ENCODE measurements around the gene PCDH15.
"Not testable (repeated sequence)": the region's sequence is repeated elsewhere in the genome, so short reads cannot be mapped to it uniquely, and the experiment has no call there.

PCDH15 gene

GRCh38 chr10:54531296-54531695 lies 269.7 kb downstream of the PCDH15 start:
- Mint-ChIP-seq H3K9me3 (peaks cover 10 to 12% of the 10 kb centered on the region in 2 donors), H3K27ac (no peak overlapping the region), H3K27me3 (no peaks in the 10 kb centered on the region), H3K4me1 (no peaks in the 10 kb centered on the region), H3K4me3 (no peak overlapping the region)
- no peak for DNase-seq
- ATAC-seq, result no peak

GRCh38 chr10:54530299-54530698 lies 270.7 kb downstream of the PCDH15 start:
- H3K4me3 Mint-ChIP-seq, result no peak overlapping the region
- peaks cover 10 to 12% of the 10 kb centered on the region in 2 donors for H3K9me3 Mint-ChIP-seq
- H3K27ac Mint-ChIP-seq, result no peak overlapping the region
- no peaks in the 10 kb centered on the region for H3K4me1 Mint-ChIP-seq
- ATAC-seq (no peak), DNase-seq (no peak)
- no peaks in the 10 kb centered on the region for H3K27me3 Mint-ChIP-seq

DNA sequence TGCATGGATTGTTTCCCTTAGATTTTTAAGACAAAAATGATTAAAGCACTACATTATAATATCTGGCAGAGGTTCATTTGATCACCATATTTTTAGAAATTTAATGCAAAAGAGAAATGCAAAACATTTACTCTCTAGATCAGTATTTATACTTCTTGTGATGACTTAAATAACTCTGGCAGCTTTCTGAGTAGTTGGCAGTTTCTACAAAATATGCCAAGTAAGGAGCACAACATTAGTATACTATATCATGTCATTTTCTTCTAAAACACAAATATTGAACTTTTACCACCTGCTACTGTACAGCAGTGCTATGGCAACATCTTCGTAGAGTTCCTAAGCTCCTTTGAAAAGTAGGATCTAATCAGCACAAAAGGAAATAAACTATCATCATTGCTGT lies 275.2 kb downstream of the PCDH15 start:
- ATAC-seq (no peak), DNase-seq (no peak)
- Mint-ChIP-seq H3K9me3 (peaks cover 12 to 22% of the 10 kb centered on the region in 2 donors), H3K4me3 (no peak overlapping the region), H3K4me1 (no peaks in the 10 kb centered on the region), H3K27ac (no peak overlapping the region), H3K27me3 (no peaks in the 10 kb centered on the region)

GRCh38 chr10:54515244-54515643 lies 285.8 kb downstream of the PCDH15 start:
- ATAC-seq, H3K27me3 Mint-ChIP-seq: not testable (repeated sequence)

GRCh38 chr10:54503863-54504262 lies 297.2 kb downstream of the PCDH15 start:
- Mint-ChIP-seq H3K27me3 (no peaks in the 10 kb centered on the region), H3K9me3 (peaks cover 5 to 20% of the 10 kb centered on the region in 2 donors), H3K4me1 (no peaks in the 10 kb centered on the region), H3K27ac (no peak overlapping the region), H3K4me3 (no peak overlapping the region)
- DNase-seq, result no peak
- no peak for ATAC-seq

More at GRCh38 chr10:54515244-54515643, 285.8 kb downstream of the PCDH15 start:
- not testable (repeated sequence) for H3K4me3 Mint-ChIP-seq, DNase-seq, H3K4me1 Mint-ChIP-seq, H3K27ac Mint-ChIP-seq
- H3K9me3 Mint-ChIP-seq, result peaks cover 11 to 17% of the 10 kb centered on the region in 2 donors

- Mint-ChIP-seq H3K9me3 (peaks cover 10 to 23% of the 10 kb centered on the region in 2 donors), H3K4me1 (no peaks in the 10 kb centered on the region), H3K4me3 (no peak overlapping the region), H3K27me3 (no peaks in the 10 kb centered on the region), H3K27ac (no peak overlapping the region)
- ATAC-seq, result no peak
- no peak for DNase-seq
Measured at GRCh38 chr10:54501929-54502328, 299.1 kb downstream of the PCDH15 start.

GRCh38 chr10:54496852-54497251 lies 304.2 kb downstream of the PCDH15 start:
- ATAC-seq, result no peak
- no peaks in the 10 kb centered on the region for H3K27me3 Mint-ChIP-seq
- peaks cover 10 to 19% of the 10 kb centered on the region in 2 donors for H3K9me3 Mint-ChIP-seq
- H3K4me3 Mint-ChIP-seq, result no peak overlapping the region
- DNase-seq, result no peak
- no peak overlapping the region for H3K27ac Mint-ChIP-seq
- H3K4me1 Mint-ChIP-seq, result no peaks in the 10 kb centered on the region

GRCh38 chr10:54487743-54488142 lies 313.3 kb downstream of the PCDH15 start:
- Mint-ChIP-seq H3K27ac (no peak overlapping the region), H3K9me3 (peaks cover 5 to 9% of the 10 kb centered on the region in 2 donors), H3K4me3 (no peak overlapping the region), H3K4me1 (no peaks in the 10 kb centered on the region), H3K27me3 (no peaks in the 10 kb centered on the region)
- DNase-seq, result no peak
- ATAC-seq, result no peak

DNA sequence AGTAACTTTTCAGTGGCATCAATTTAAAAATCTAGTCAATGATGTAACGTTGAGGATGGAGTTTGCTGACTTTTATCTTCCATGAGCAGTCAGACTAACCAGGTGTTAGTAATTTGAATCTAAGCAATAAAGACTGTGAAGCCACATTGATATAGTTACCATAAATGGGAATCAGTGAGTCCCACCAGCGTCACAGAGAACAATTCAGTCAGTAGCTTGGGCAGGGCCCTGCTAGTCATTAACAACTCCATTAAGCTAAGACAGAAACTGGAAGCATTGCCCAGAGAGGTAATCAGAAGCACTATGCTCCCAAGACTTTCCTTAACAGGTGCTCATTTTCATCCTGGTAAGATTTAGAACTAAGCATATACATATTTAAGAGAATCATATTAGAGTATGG lies 315.1 kb downstream of the PCDH15 start:
- H3K9me3 Mint-ChIP-seq, result peaks cover 10 to 14% of the 10 kb centered on the region in 2 donors
- H3K4me3 Mint-ChIP-seq, result no peak overlapping the region
- ATAC-seq (no peak), DNase-seq (no peak)
- H3K4me1 Mint-ChIP-seq, result no peaks in the 10 kb centered on the region
- no peaks in the 10 kb centered on the region for H3K27me3 Mint-ChIP-seq
- no peak overlapping the region for H3K27ac Mint-ChIP-seq

GRCh38 chr10:54484186-54484585 lies 316.8 kb downstream of the PCDH15 start:
- H3K9me3 Mint-ChIP-seq, result peaks cover 10 to 14% of the 10 kb centered on the region in 2 donors
- DNase-seq (no peak), ATAC-seq (no peak)
- no peaks in the 10 kb centered on the region for H3K4me1 Mint-ChIP-seq
- H3K4me3 Mint-ChIP-seq, result no peak overlapping the region
- no peaks in the 10 kb centered on the region for H3K27me3 Mint-ChIP-seq
- no peak overlapping the region for H3K27ac Mint-ChIP-seq

- Mint-ChIP-seq H3K4me3 (no peak overlapping the region), H3K27me3 (no peaks in the 10 kb centered on the region), H3K27ac (no peak overlapping the region), H3K4me1 (no peaks in the 10 kb centered on the region), H3K9me3 (peaks cover 8 to 13% of the 10 kb centered on the region in 2 donors)
- ATAC-seq (no peak), DNase-seq (no peak)
Measured at GRCh38 chr10:54478601-54479000, 322.4 kb downstream of the PCDH15 start.

DNA sequence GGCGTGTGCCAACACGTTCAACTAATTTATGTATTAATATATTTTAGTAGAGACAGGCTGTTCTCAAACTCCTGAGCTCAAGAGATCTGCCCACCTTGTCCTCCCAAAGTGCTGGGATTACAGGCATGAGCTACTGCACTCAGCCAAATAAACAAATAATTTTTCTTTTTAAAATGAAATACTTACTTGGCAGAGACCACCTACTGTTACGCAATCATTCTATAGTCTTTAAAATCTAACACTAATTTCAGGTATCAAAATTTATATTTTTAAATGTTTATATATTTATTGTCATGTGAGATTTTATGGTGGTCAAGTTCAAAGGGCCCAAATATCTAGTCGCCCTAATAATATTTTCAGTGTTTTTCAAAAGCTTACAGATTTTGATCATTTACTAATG lies 323.3 kb downstream of the PCDH15 start:
- Mint-ChIP-seq H3K27ac (no peak overlapping the region), H3K27me3 (no peaks in the 10 kb centered on the region), H3K4me3 (no peak overlapping the region), H3K4me1 (no peaks in the 10 kb centered on the region), H3K9me3 (peaks cover 5 to 11% of the 10 kb centered on the region in 2 donors)
- DNase-seq (no peak), ATAC-seq (no peak)

DNA sequence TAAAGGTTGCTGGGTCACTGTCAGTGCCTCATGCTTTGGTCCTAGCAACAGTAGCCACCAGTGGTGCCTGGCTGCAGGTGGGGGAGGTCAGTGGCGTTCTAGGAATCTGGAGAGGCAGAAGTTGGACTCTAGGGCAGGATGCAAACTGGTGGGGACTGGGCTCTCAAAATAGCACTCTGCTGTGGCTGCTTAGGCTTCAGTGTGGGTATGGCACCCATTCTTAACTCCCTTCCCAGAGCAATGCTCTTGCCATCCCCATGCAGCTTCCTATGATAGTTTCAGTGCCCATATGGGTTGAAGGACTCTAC lies 330.8 kb downstream of the PCDH15 start:
- H3K27ac Mint-ChIP-seq, result no peak overlapping the region
- no peak overlapping the region for H3K4me3 Mint-ChIP-seq
- H3K4me1 Mint-ChIP-seq, result no peaks in the 10 kb centered on the region
- no peak for ATAC-seq
- H3K9me3 Mint-ChIP-seq, result no peaks in the 10 kb centered on the region
- no peaks in the 10 kb centered on the region for H3K27me3 Mint-ChIP-seq
- DNase-seq, result no peak

DNA sequence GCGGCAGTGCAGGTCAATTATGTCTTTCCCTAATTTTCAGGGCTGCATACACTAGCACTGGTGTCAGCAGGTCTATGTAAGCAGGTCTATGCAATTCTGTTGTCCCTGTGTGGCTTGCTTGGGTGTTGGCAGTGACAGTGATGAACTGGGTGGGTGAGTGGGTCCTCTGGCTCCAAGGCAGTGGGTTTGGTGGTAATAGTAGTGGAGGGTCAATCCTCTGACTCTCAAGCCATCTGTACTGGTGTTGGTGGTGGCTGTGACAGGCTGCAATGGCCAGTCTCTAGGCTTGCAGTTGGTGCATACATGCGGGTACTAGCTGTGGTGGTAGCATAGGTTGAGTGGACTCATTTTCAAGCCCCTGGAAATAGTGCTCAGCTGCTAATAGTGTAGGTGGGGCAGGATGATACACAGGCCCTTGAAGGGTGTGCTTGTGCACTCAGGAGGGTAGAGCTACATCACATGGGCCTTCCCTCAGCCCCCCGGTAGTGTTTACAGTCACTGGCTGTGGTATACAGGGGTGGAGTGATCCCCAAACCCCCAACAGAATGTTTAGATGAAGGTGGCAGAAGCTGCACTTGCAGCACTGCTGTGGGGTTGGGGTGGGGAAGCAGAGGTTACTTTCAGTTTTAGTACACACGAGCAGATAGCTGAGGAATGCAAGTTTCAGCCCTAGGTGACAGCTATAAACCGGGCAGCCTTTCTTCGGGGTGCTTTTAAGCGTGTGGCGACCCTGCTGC lies 331.3 kb downstream of the PCDH15 start:
- ATAC-seq, result no peak

GRCh38 chr10:54454271-54454670 lies 346.8 kb downstream of the PCDH15 start:
- Mint-ChIP-seq H3K4me3 (no peak overlapping the region), H3K27ac (no peak overlapping the region), H3K27me3 (no peaks in the 10 kb centered on the region), H3K9me3 (peaks cover 10 to 32% of the 10 kb centered on the region in 2 donors), H3K4me1 (no peaks in the 10 kb centered on the region)
- DNase-seq, result no peak
- ATAC-seq, result no peak

More for the DNA sequence above, 331.3 kb downstream of the PCDH15 start:
- no peak overlapping the region for H3K27ac Mint-ChIP-seq
- H3K9me3 Mint-ChIP-seq, result no peaks in the 10 kb centered on the region
- DNase-seq, result no peak
- no peaks in the 10 kb centered on the region for H3K27me3 Mint-ChIP-seq
- no peak overlapping the region for H3K4me3 Mint-ChIP-seq
- no peaks in the 10 kb centered on the region for H3K4me1 Mint-ChIP-seq

DNA sequence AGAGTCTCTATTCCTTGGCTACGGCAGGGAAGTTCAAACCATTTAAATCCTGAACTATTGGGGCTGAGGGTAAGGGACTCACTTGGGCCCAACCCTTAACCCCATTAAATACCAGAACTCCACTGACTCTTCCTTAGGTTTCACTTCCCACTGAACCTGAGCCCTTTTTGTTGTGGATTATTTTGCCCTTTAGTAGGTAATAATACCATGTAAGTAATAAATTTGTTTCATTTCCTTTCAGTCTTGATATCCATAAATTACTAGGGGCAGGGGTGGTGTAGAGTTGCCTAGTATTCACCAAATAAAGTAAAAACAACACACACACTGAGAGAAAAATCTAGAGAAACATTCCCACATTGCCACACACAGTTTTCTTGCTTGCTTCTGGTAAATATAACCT lies 352.0 kb downstream of the PCDH15 start:
- Mint-ChIP-seq H3K4me3 (no peak overlapping the region), H3K27me3 (no peaks in the 10 kb centered on the region), H3K27ac (no peak overlapping the region), H3K9me3 (peaks cover 0 to 15% of the 10 kb centered on the region in 2 donors), H3K4me1 (no peaks in the 10 kb centered on the region)
- ATAC-seq, result no peak
- no peak for DNase-seq

DNA sequence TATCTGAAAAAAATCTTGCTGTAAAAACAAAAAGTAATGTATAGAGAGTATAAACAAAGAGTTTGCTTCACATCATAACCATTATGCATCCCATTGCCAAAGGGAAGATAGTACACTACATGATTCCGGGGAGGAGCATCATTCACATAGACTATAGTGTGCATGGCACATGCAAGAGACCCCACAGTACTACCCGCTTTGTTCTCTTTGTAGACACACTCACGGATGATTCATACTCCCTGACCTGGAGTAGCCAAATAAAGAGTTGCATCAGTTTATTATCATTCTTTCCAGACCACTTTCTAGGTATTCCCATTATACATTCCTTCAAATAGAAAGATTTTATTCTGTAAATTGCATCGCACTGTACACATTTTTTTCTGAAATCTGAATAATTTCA lies 356.9 kb downstream of the PCDH15 start:
- peaks cover 0 to 19% of the 10 kb centered on the region in 2 donors for H3K9me3 Mint-ChIP-seq
- no peak for ATAC-seq
- no peak overlapping the region for H3K4me3 Mint-ChIP-seq
- H3K27ac Mint-ChIP-seq, result no peak overlapping the region
- no peak for DNase-seq
- no peaks in the 10 kb centered on the region for H3K27me3 Mint-ChIP-seq
- H3K4me1 Mint-ChIP-seq, result no peaks in the 10 kb centered on the region

Data from stimulated activated naive CD8-positive, alpha-beta T cell treated with anti-CD3 and anti-CD28 coated beads, Interleukin-15, amount 100 ng/mL, for 72 hours (primary cell).